HL-60/S4 (cell line): Measurements from ENCODE around the gene CDH13.

Experiments
- in situ Hi-C: fragments of 300-500 bp; cut with MboI; formaldehyde crosslinking; loops from 2 replicates; pipeline ENCODE4 v1.14.3; 2022; ENCODE audit warnings: low sequenced_read_pairs

CDH13 gene

DNA sequence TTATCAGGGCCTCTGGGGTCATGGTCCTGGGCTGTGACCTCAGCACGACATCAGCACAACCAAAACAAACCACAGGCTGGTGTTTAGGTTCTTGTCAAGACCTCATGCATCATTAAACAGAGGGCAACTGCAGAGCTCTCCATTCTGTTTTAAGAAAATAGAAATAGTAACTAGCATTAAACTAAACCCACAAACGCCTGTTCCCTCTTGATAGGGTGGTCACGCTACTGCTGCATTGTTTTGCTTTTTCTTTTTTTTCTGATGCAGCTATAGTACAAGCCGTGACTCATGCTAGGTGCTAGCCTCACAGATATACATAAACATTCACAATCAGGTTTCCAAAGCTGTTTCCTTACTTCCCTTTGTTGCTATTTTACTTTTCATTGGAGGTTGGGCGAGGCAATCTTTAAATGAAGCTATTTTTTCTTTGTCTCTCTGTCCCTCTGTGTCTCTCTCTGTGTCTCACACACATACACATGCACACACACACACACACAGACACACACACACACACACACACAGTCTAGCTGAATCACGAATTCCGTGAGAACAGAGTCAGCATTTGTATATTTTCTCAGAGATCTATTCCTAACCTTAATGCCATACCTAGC, 310.3 kb downstream of the CDH13 start:
- in situ Hi-C loops: no loop called here

DNA sequence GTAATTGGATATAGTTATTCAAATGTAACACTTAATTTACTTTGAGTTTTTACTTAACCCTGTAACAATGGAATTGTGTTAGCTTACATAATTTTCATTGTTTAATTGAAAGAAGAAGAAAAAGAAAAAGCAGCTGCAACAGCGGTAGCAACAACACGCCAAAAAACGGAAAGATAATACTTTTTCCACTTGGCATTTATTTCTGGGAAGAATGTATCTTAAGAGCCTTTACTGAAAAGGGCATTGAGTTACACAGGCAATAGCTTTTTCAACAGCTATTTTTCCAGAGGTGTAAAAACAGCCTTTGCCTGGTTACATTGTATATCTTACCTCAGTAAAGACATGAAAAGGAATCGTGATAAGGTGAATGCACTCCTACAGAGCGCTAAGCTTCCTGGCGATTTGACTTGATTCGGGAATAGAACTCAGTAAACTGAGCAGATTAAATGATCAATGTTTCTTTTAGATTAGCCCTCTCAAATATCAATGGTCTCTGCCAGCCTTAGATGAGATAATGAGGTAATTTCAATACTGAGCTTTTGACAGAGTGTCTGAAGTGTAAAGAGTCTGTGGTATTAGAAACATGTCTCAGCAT, 311.3 kb downstream of the CDH13 start:
- in situ Hi-C loops: no loop called here

DNA sequence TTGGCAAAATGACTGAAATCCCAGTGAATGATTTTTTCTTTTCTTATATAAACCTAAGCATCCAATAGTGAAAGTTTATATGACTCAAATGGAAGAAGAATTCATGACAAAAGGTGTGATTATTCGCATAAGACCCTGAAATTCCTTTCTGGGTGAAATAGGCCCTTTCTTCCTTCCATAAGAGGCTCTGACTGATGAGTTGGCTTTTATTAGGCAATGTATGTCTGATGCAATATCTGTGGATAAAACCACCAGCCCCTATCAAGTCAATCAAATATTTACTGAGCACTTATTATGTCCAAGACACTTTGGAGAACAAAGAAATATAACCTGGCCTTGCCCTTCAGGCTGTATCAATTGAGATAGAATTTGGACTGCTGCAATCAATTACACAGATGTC, 316.6 kb downstream of the CDH13 start:
- in situ Hi-C loops: no loop called here

DNA sequence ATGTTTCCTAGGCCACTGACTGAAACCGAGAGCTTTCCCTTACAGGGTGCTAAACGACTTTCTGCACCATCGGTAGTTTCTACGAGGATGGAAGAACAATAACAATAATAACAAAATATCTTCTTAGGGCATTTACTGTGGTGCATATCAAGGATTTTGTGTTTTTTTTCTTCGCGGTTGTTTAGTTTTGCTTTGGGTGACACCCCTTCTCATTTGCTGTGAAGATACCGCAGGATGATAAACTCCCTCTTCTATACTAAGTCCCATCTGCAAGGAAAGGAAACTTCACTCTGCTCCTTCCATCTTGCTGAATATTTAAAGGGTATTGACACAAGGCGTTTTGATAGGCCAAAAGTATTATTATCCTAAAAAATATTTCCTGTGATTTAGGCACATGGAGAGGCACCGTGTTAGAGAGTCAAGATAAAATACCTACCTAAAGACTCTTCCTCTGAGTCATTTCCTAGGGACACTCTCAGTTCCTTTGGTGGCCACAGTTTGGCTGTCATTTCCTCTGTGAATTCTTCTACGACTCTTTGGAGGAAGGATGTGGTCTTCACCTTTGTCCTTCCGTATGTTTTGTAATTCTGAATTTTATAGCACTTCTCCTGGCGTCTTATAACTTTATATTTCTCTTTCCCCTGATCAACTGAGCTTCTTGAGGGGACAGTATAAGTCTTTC, 318.8 kb downstream of the CDH13 start:
- in situ Hi-C loops: no loop called here

DNA sequence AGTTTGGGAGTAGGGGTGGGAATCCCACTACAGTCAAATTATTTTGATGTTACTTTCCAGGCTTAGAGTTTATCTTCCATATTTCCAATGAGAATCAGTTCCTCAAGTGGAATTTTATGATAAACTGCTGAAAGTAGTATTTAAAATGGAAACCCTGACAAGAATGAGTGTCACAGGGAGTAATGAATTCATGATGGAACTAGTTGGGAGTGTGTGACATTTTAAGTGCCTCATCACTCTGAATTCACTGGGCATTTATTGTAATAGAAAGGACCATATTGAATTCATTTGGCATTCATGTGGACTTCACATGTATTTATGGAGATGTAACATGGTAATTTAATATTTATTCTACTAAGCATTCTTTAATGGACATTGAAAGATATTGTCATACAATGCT, 320.9 kb downstream of the CDH13 start:
- in situ Hi-C loops: no loop called here

DNA sequence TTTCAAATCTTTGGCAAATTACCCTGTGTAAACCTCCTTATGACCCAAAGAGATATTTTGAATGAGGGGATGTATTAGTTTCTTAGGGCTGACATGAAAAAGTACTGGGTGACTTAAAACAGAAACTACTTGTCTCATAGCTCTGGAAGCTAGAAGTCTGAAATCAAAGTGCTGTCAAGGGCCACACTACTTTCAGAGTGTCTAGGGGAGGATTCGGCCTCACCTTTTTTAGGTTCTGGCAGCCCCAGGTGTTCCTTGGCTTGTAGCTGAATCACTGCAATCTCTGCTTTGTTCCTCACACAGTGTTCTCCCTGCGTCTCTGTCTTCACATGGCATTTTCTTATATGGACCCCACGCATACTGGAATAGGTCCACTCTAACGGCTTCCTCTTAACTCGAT, 322.2 kb downstream of the CDH13 start:
- in situ Hi-C loops: no loop called here

DNA sequence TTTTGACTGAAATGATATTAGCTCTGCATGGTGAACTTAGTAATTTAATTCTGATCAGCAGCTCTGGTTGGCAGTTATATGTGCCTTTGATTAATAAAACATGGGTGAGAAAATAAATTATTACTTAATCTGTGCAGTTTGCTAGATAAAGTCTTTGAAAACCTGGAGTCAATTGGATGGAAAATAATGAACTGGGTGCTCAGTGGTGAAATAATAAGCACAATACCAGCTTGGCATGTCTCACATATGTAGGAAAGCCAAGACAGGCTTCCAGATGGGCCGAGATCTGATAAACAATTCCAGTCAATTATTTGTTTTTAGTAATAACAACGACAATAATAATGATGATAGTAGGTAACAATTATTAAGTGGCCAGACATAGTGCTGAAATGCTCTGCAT, 326.7 kb downstream of the CDH13 start:
- in situ Hi-C loops: no loop called here

DNA sequence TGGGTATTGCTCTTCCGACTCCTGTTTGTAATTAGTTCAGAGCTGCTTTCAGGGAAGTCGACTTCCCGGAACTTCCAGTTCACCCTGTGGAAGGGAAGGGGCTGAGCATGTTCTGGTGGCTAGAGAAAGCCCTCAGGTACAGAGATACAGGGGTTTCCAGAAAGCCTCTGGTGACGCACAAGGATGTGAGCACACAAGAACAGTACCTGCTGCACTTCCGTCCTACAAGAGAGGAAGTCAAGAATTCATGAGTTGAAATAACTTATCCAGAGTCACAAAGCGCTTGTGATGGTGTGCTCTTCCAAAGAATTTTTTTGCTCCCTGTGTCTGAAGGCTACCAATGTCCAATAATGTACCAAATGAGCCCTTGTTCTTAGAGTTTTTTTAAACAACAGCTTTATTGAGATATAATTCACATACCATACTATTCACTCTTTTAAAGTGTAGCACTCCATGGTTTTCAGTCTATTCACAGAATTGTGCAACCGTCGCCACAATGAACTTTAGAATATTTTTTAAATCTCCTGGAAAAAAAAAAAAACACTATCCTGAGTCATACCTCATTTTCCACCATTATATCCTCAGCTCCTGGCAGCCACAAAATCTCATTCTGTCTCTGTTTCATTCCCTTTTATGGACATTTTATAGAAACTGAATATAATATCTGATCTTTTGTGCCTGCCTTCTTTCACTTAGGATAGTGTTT, 327.6 kb downstream of the CDH13 start:
- in situ Hi-C loops: no loop called here

DNA sequence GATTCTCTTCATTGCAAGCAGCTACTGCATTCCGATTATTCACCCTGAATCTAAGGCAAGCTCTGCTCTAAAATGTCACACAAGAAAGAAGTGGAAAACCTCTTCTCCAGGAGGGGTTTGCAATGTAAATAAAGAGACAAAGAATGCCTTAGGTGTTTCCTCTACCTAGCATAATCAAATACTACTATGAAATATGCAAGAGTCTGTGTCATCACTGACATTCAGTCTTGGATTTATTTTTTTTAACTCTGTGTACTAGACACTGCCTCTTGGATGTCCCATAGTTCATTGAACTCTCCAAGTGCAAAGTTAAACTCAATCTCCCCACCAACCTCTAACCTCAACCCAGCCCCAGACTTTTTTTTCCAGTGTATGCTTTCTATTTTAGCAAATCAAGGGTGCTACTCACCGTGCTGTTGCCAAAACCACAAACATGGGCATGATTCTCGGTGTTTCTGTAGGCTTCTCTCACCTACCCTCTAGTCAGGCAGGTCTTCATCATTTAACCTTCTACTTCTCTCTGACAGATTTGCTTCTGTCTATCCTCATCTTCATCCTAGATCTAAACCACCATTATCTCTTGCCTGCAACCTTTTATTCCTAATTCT, 329.1 kb downstream of the CDH13 start:
- in situ Hi-C loops: no loop called here

DNA sequence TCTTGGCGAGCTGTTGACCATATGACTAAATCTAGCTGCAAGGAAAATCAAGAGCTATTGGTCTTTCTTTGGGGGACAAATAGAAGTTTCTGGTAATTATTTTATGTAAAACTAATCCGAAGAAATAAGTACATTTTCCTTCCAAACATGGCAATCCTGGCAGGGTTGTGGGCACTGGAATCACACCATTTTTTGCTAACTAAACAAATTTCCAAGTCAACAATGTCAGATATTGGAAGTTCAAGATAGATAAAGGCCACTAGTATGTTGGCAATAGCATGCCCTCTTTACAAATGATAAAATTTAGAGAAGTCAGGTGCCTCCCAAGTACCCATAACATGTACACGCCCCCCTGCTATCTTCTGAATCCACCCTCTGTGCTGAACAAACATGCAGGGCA, 330.4 kb downstream of the CDH13 start:
- in situ Hi-C loops: no loop called here

DNA sequence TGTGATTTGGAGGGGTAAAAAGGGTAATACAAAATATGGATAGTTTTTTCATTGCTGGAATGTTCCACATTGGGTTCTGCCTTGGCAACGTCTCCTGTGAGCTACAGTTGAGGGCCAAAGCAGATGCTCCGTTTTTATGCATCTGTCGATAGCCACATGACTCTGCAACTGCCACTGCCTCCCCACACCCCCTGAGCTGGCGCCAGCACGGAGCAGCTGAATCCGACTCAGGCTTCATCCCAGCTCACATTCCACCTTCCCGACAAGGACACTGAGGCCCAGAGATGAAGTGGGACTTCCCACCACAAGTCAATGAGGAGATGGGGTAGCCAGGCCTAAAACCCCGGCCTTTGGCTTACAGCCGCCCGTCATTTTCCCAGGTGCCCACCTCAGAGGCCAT, 334.1 kb downstream of the CDH13 start:
- in situ Hi-C loops: no loop called here

DNA sequence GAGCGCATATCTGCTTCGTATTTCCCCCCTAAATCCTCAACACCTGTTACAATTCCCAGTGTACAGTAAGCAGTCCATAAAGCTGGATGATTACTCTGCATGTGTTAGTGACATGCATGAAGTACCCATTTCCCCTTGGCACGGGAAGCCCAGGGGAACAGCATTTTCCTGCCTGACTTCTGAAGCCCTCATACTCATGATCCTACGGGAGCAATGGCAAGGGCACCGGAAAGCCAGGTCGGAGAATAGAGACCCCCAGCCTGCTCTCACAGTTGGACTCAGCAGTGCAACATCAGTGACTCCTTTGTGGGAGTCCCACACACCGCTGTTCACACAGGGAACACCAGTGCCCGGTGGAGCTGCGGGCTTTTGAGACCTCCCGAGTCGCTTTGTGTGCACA, 336.9 kb downstream of the CDH13 start:
- in situ Hi-C loops: no loop called here

DNA sequence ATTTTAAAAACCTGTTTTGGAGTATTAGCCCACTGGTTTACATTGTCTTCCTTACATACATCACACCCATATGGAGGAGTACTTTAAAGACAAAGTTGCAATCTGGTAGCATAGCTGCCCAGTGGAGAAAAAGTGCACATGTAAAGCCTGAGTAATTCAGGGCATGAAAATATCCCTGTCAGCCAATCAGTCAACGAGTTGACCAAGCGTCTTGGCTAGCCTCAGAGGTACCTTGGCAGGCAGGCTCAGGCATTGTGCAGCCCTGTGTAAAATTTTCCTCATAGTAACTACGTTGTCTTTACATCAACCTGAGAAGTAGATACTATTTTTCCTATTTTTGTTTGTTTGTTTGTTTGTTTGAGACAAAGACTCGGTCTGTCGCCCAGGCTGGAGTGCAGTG, 339.0 kb downstream of the CDH13 start:
- in situ Hi-C loops: no loop called here

DNA sequence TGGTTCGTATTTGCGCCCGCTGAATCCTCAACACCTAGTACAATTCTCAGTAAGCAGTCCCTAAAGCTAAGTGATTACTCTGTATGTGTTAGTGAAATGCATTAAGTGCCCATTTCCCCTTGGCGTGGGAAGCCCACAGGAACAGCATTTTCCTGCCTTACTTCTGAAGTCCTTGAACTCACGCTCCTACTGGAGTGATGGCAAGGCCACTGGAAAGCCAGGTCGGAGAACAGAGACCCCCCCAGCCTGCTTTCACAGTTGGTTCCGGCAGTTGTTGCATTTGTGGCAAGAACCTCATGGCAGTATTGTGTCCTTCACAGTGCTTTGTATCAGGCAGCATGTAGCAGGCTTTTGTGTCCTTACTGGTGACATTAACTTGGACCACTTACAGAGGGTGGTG, 340.7 kb downstream of the CDH13 start:
- in situ Hi-C loops: no loop called here

DNA sequence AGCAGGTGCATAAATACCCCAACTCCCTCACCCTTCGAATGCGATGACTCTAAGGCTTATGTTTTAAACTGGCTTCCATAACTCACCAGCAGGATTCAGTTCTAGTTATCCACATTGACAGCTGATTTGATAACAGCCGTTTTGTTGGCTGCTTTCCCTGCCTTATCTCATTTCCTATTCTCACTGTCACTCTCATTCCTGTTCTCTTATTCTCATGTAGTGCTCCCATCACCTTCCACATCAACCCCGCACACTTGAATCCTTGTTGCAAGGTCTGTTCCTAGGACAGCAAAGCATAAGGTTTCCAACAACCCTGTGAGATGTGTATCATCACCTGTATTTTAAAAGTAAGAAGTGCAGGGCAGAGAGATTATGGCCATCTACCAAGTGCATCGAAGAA, 344.4 kb downstream of the CDH13 start:
- in situ Hi-C loops: no loop called here

DNA sequence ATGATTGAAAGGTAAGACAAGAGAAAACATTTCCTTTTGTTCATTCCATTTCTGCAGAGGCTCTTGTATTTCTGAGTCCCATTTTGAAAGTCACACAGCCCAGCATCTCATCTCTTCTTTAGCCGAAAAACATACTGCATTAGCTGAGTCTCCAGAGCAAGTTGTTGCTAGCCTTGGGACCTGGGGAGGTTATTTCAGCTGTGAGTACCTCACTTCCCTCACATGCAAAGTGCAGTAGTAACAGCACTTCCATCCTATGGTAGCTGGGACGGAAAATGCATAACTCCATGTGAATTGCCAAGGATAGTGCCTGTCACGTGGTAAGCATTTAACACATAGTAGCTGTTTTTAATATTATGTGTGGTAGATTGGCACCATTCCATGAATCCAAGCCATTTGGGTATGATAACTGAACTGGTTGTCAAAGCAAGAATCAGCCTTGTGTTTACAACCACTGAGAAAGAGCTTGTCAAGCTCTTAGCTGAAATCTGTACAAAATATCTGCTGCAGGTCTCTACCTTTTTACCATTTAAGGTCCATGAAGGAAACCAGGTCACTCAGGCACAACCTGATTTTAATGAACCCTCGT, 345.7 kb downstream of the CDH13 start:
- in situ Hi-C loops: no loop called here

DNA sequence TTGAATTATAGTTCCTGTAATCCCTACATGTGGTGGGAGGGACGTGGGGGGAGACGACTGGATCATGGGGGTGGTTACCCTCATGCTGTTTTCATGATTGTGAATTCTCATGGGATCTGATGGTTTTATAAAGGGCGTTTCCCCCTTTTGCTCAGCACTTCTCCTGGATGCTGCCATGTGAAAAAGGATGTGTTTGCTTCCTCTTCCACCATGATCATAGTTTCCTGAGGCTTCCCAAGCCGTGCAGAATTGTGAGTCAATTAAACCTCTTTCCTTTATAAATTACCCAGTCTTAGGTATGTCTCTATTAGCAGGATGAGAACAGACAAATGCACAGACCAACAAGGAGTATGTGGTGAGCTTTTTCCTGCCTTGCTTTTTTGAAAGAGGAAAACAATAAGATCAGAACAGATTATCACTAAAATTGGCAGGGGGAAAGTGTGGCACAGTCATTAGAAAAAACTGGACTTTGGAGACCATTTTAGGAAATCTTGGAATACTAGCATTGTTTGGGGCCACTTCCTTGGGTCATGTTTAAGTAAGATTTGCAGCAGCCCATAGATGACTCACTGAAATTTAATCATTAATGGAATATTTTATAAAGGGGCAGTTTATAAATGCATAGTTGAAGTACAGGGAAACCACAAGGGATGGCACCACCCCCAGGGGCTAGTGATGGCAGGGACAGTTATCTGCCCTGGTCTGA, 352.8 kb downstream of the CDH13 start:
- in situ Hi-C loops: no loop called here

DNA sequence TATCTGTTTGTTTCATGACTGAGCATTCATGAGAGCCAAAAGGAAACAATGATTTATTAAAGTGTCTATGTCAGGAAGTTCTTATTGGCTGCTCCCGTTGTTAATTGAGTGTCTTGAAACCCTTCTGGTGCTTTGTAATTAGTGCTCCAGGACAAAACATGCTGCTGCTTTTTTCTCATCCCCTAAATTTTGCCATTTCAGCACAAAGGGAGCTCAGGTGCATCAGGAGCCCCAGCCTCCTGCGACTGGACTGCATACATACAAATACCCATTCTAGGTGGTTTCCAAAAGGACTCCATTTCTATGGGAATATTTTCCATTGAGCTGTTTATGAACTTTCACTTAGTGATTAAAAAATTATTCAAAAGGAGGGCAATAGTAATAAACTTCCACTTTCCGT, 354.0 kb downstream of the CDH13 start:
- in situ Hi-C loops: no loop called here

DNA sequence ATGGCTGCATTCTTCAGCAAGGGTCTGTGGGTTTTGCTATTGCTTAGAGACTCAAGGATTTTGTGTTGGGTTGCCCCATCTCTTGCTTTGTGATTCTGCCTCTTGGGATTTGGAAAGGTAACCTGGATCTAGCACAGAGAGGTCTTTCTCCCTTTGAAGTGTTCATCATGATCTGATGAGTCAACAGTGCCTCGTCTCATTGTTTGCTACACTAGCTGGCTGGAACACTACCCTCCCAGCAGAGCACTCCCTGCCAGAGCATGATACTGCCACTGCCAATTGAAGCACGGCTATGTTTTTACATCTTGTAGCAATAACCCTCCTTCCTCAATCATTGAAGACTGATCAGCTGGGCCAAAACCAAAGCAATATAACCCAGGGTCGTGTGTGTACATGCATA, 361.0 kb downstream of the CDH13 start:
- in situ Hi-C loops: no loop called here

DNA sequence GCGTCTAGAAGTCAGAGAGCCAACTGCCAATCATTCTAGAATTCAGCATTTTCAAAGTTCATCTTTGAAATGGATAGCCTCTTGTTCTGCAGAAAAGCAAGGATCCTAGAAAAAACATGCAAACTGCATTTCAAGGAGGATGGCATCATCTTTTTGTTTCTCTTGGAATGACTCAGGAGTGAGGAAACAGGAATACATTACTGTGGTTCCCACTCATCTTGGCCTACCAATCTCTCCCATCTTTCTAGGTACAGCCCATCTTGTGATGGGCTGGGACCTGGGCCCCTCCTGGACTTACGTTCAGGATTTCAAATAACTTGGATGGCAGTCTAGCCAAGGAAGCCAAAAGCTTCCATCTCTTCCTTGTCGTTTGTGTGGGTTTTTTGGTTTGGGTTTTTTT, 363.4 kb downstream of the CDH13 start:
- in situ Hi-C loops: no loop called here

DNA sequence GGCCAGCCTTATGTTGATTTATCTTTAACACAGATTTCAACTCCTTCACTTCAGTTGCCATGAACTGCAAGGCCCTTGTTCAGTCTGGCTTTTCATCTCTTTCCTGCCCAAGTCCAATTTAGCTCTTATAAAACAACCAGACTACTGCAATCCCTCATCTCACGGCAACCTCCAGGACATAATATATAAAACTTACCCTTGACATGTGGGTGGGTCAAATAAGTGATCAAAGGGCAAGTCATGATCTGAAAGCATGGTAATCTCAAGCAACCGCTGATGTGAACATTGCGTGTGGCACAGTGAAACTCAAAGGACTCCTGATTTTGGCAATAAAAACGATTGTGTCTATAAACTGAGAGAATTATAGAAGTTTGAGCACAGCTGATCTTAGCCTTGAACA, 364.6 kb downstream of the CDH13 start:
- in situ Hi-C loops: no loop called here
